GM12878 (cell line): ENCODE data around the gene EDC4. TPM values are rescaled to one million over a fixed set of nuclear protein-coding genes. Genes with fewer than 3 reads are reported as not detected.
A peak's percentile ranks its signal among the peaks of the same experiment; 100 is the strongest.

Source experiments
- ETV6 ChIP-seq, 2 experiments: fragments of 450-650 bp in 1 of 2; IDR thresholded peaks in 1 of 2; conservative IDR thresholded peaks in 1 of 2; 2 replicates each; pipeline ENCODE4 v1.6.1; 2014; ENCODE audit warnings: antibody characterized with exemption in 1 of 2, borderline replicate concordance in 1 of 2, low read depth in 1 of 2, mild to moderate bottlenecking in 1 of 2, moderate library complexity in 1 of 2
- HDGF ChIP-seq: fragments of 450-650 bp; IDR thresholded peaks from 2 replicates; pipeline ENCODE4 v1.6.1; 2016; ENCODE audit warnings: antibody characterized with exemption
- NFIC ChIP-seq: IDR thresholded peaks from 2 replicates; pipeline ENCODE4 v1.6.1; 2012; ENCODE audit warnings: low read depth, mild to moderate bottlenecking, inconsistent platforms, low read length, moderate library complexity
- NR2C1 ChIP-seq: fragments of 450-650 bp; IDR thresholded peaks from 2 replicates; pipeline ENCODE4 v1.6.1; 2017; ENCODE audit warnings: antibody characterized with exemption, mild to moderate bottlenecking, moderate library complexity
- NR2F1 ChIP-seq: fragments of 450-650 bp; conservative IDR thresholded peaks from 2 replicates; pipeline ENCODE4 v1.6.1; 2017; ENCODE audit warnings: mild to moderate bottlenecking
- PAX8 ChIP-seq: fragments of 450-650 bp; IDR thresholded peaks from 2 replicates; pipeline ENCODE4 v1.6.1; 2017; ENCODE audit warnings: mild to moderate bottlenecking, moderate library complexity
- POLR2A ChIP-seq: IDR thresholded peaks from 2 replicates; pipeline ENCODE4 v1.6.1; 2011; ENCODE audit warnings: low read depth, mild to moderate bottlenecking, low read length
- SIN3A ChIP-seq: IDR thresholded peaks from 2 replicates; pipeline ENCODE4 v1.6.1; 2012; ENCODE audit warnings: low read depth, low read length, improper control_type of control experiment
- STAT3 ChIP-seq: IDR thresholded peaks from 2 replicates; pipeline ENCODE4 v1.6.1; 2011; ENCODE audit warnings: low read depth, low read length, improper control_type of control experiment
- TAF1 ChIP-seq: IDR thresholded peaks from 2 replicates; pipeline ENCODE4 v1.6.1; 2011; ENCODE audit warnings: mild to moderate bottlenecking, low read depth, low read length, borderline replicate concordance
- ZNF217 ChIP-seq: fragments of 450-650 bp; IDR thresholded peaks from 2 replicates; pipeline ENCODE4 v1.6.1; 2017; ENCODE audit warnings: antibody characterized with exemption, mild to moderate bottlenecking
- polyA plus RNA-seq, 11 experiments: library from polyadenylated mRNA; depleted of rRNA in 4 of 11; unstranded in 6 of 11; stranded (reverse) in 5 of 11; fragments of >200 nt; fragmentation: Nextera tagmentation in 4 of 11; fragmentation: Illumina TruSeq in 1 of 11; extraction: Ambion mirVana in 4 of 11; extraction: Trizol in 1 of 11; gene quantifications; 1 replicate in 1 of 11; 2 replicates in 10 of 11; pipeline versions ENCODE4 v1.2.1 to v1.2.3, GENCODE V29; 2011 to 2016; ENCODE audit warnings: inconsistent platforms in 2 of 11, missing spikeins in 2 of 11, low read depth in 1 of 11
- total RNA-seq, 4 experiments: library from RNA; depleted of rRNA in 3 of 4; stranded (reverse); fragments of >200 nt in 3 of 4; fragmentation: Illumina TruSeq in 1 of 4; extraction: Trizol in 1 of 4; gene quantifications; 2 replicates each; pipeline versions ENCODE4 v1.2.1 to v1.2.3, GENCODE V29; 2013 to 2021
- TF ChIP-seq, protein P1 (sequence below): IDR thresholded peaks from 2 replicates; pipeline ENCODE4 v1.6.1; 2012; ENCODE audit warnings: improper control_type of control experiment, low read depth, low read length; ENCODE audit not compliant: insufficient replicate concordance
- TF ChIP-seq, protein P2 (sequence below): IDR thresholded peaks from 2 replicates; pipeline ENCODE4 v1.6.1; 2011; ENCODE audit warnings: low read depth, mild to moderate bottlenecking, low read length, moderate library complexity, borderline replicate concordance; ENCODE audit errors: extremely low read depth
- TF ChIP-seq, protein P3 (sequence below): fragments of 450-650 bp; formaldehyde crosslinking; IDR thresholded peaks from 2 replicates; pipeline ENCODE4 v1.4.0; 2022; ENCODE audit warnings: mild to moderate bottlenecking, moderate library complexity
- TF ChIP-seq, protein P4 (sequence below): fragments of 450-650 bp; IDR thresholded peaks from 2 replicates; pipeline ENCODE4 v1.6.1; 2017; ENCODE audit warnings: mild to moderate bottlenecking
- TF ChIP-seq, protein P5 (sequence below): fragments of 450-650 bp; IDR thresholded peaks from 2 replicates; pipeline ENCODE4 v1.6.1; 2017; ENCODE audit warnings: low read depth, mild to moderate bottlenecking, moderate library complexity

Gene EDC4
- total and polyA plus RNA-seq, 10 of the 15 experiments (the other 5 are each of a cell fraction or from before 2014, with no cell fraction given) = 1.2 to 86.0 (median 53.4) TPM

DNA sequence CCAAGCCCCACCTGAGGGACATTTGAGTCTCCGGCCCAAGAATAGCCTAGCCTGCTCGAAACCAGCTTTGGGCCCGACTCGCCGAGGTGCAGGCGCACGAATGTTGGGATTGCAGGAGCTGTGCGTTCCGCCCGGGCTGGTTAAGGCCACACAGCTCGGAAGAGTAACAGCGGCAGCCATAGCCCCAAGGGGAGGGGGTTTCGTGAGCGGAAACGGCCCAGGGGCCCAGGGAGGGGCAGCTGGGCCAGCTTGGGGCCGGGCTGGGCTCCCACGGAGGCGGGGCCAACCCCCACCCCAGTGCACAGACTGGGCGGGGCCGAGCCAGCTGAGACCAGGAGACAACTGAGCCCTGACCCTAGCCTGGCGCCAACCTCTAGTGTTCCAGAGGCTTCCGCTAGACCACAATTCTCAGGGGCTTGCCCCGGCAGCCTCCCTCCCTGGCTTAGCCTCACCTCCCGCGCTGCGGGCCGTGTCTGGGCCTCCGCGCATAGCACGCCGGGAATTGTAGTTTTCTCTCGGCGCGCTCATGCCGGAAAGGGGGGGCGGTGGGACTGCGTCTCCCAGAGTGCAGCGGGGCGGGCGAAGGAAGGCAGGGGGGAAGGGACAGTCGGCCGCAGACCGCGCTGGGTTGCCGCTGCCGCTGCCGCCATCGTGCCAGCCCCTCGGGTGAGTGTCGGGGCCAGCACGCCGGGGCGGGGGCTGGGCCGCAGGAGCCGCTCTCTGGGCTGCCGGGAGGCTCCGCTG, 26.4 kb upstream of the EDC4 start, which contains the start of gene NUTF2 (continued):
- TF ChIP-seq, protein P1, sequence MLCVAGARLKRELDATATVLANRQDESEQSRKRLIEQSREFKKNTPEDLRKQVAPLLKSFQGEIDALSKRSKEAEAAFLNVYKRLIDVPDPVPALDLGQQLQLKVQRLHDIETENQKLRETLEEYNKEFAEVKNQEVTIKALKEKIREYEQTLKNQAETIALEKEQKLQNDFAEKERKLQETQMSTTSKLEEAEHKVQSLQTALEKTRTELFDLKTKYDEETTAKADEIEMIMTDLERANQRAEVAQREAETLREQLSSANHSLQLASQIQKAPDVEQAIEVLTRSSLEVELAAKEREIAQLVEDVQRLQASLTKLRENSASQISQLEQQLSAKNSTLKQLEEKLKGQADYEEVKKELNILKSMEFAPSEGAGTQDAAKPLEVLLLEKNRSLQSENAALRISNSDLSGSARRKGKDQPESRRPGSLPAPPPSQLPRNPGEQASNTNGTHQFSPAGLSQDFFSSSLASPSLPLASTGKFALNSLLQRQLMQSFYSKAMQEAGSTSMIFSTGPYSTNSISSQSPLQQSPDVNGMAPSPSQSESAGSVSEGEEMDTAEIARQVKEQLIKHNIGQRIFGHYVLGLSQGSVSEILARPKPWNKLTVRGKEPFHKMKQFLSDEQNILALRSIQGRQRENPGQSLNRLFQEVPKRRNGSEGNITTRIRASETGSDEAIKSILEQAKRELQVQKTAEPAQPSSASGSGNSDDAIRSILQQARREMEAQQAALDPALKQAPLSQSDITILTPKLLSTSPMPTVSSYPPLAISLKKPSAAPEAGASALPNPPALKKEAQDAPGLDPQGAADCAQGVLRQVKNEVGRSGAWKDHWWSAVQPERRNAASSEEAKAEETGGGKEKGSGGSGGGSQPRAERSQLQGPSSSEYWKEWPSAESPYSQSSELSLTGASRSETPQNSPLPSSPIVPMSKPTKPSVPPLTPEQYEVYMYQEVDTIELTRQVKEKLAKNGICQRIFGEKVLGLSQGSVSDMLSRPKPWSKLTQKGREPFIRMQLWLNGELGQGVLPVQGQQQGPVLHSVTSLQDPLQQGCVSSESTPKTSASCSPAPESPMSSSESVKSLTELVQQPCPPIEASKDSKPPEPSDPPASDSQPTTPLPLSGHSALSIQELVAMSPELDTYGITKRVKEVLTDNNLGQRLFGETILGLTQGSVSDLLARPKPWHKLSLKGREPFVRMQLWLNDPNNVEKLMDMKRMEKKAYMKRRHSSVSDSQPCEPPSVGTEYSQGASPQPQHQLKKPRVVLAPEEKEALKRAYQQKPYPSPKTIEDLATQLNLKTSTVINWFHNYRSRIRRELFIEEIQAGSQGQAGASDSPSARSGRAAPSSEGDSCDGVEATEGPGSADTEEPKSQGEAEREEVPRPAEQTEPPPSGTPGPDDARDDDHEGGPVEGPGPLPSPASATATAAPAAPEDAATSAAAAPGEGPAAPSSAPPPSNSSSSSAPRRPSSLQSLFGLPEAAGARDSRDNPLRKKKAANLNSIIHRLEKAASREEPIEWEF = no peak
- TF ChIP-seq SIN3A (no peak; the same call in none of the 2 replicates), NR2F1 (peak; percentile 90), ETV6 (conservative IDR thresholded peaks at IDR 0.05 in 1 of 2, IDR thresholded peaks at IDR 0.05 in 1 of 2; ENCODE audit: borderline replicate concordance in 1 of 2, low read depth in 1 of 2) (peak in 1 of 2 experiments; percentile 39; a peak in 1 of 4 replicates), NR2C1 (peak; percentile 84), HDGF (peak; percentile 78), POLR2A (peak; percentile 88), NFIC (no peak), PAX8 (no peak), TAF1 (peak; percentile 68; the same call in 1 of the 2 replicates), STAT3 (no peak), ZNF217 (no peak)
- TF ChIP-seq, protein P2, sequence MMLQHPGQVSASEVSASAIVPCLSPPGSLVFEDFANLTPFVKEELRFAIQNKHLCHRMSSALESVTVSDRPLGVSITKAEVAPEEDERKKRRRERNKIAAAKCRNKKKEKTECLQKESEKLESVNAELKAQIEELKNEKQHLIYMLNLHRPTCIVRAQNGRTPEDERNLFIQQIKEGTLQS = no peak
- TF ChIP-seq, protein P3, sequence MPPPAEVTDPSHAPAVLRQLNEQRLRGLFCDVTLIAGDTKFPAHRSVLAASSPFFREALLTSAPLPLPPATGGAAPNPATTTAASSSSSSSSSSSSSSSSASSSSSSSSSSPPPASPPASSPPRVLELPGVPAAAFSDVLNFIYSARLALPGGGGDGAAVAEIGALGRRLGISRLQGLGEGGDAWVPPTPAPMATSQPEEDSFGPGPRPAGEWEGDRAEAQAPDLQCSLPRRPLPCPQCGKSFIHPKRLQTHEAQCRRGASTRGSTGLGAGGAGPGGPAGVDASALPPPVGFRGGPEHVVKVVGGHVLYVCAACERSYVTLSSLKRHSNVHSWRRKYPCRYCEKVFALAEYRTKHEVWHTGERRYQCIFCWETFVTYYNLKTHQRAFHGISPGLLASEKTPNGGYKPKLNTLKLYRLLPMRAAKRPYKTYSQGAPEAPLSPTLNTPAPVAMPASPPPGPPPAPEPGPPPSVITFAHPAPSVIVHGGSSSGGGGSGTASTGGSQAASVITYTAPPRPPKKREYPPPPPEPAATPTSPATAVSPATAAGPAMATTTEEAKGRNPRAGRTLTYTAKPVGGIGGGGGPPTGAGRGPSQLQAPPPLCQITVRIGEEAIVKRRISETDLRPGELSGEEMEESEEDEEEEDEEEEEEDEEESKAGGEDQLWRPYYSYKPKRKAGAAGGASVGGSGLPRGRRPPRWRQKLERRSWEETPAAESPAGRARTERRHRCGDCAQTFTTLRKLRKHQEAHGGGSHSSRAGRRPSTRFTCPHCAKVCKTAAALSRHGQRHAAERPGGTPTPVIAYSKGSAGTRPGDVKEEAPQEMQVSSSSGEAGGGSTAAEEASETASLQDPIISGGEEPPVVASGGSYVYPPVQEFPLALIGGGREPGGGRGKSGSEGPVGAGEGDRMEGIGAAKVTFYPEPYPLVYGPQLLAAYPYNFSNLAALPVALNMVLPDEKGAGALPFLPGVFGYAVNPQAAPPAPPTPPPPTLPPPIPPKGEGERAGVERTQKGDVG (CRISPR knock-in tag) = no peak
- TF ChIP-seq, protein P4, sequence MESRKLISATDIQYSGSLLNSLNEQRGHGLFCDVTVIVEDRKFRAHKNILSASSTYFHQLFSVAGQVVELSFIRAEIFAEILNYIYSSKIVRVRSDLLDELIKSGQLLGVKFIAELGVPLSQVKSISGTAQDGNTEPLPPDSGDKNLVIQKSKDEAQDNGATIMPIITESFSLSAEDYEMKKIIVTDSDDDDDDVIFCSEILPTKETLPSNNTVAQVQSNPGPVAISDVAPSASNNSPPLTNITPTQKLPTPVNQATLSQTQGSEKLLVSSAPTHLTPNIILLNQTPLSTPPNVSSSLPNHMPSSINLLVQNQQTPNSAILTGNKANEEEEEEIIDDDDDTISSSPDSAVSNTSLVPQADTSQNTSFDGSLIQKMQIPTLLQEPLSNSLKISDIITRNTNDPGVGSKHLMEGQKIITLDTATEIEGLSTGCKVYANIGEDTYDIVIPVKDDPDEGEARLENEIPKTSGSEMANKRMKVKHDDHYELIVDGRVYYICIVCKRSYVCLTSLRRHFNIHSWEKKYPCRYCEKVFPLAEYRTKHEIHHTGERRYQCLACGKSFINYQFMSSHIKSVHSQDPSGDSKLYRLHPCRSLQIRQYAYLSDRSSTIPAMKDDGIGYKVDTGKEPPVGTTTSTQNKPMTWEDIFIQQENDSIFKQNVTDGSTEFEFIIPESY = no peak
- TF ChIP-seq, protein P5, sequence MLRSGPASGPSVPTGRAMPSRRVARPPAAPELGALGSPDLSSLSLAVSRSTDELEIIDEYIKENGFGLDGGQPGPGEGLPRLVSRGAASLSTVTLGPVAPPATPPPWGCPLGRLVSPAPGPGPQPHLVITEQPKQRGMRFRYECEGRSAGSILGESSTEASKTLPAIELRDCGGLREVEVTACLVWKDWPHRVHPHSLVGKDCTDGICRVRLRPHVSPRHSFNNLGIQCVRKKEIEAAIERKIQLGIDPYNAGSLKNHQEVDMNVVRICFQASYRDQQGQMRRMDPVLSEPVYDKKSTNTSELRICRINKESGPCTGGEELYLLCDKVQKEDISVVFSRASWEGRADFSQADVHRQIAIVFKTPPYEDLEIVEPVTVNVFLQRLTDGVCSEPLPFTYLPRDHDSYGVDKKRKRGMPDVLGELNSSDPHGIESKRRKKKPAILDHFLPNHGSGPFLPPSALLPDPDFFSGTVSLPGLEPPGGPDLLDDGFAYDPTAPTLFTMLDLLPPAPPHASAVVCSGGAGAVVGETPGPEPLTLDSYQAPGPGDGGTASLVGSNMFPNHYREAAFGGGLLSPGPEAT = peak; percentile 80
